Activated CD8-positive, alpha-beta memory T cell treated with anti-CD3 and anti-CD28 coated beads for 36 hours (primary cell): ENCODE data around the gene MEGF9. TPM values are rescaled to one million over a fixed set of nuclear protein-coding genes. Genes with fewer than 3 reads are reported as not detected.

Experiments used
- CTCF ChIA-PET: fragments of 350-600 bp; sonication (Branson Sonifier 250); formaldehyde crosslinking; loops from one replicate; lab custom pipeline; 2021; ENCODE audit warnings: antibody characterized with exemption; lab: Charles Lee
- POLR2A ChIA-PET: fragments of 350-600 bp; sonication (Branson Sonifier 250); formaldehyde crosslinking; loops from one replicate; lab custom pipeline; 2021; ENCODE audit warnings: antibody characterized with exemption; lab: Charles Lee
- total RNA-seq, 2 experiments: library from RNA; stranded (reverse); gene quantifications; one replicate each; pipeline ENCODE4 v1.2.3, GENCODE V29; 2021

Gene MEGF9
- total RNA-seq, 2 experiments from 2014 or later, result 5.6 to 5.7 TPM

GRCh38 chr9:120681121-120681520 is 33.1 kb downstream of the MEGF9 start:
- ChIA-PET CTCF (interaction anchor here (0.7 kb wide), 1 partner anchor 23 kb away, joined by 3 read pairs; no protein-coding TSS in a partner anchor), POLR2A (interaction anchor here (0.7 kb wide), 1 partner anchor 12 kb away, joined by 3 read pairs; no protein-coding TSS in a partner anchor)

- CTCF ChIA-PET, result interaction anchor here (0.7 kb wide), 1 partner anchor 99 kb away, joined by 4 read pairs; no protein-coding TSS in a partner anchor
- POLR2A ChIA-PET, result no interaction called here
Measured at GRCh38 chr9:120680579-120680978, 33.7 kb downstream of the MEGF9 start.

- ChIA-PET POLR2A (no interaction called here), CTCF (interaction anchor here (0.7 kb wide), 1 partner anchor 99 kb away, joined by 4 read pairs; no protein-coding TSS in a partner anchor)
Measured at GRCh38 chr9:120680161-120680560, 34.1 kb downstream of the MEGF9 start.

GRCh38 chr9:120677965-120678364 is 36.3 kb downstream of the MEGF9 start:
- CTCF ChIA-PET, result no interaction called here
- POLR2A ChIA-PET, result interaction anchor here (0.5 kb wide), 1 partner anchor 39 kb away, joined by 6 read pairs; no protein-coding TSS in a partner anchor

- POLR2A ChIA-PET, result no interaction called here
Measured at GRCh38 chr9:120676767-120677402, 37.4 kb downstream of the MEGF9 start.

GRCh38 chr9:120668399-120668798 is 45.9 kb downstream of the MEGF9 start:
- POLR2A ChIA-PET, result no interaction called here
- CTCF ChIA-PET, result no interaction called here

More at GRCh38 chr9:120676767-120677402, 37.4 kb downstream of the MEGF9 start:
- CTCF ChIA-PET, result interaction anchor here (1.4 kb wide), 1 partner anchor 57 kb away, joined by 4 read pairs; no protein-coding TSS in a partner anchor

- ChIA-PET CTCF (no interaction called here), POLR2A (no interaction called here)
Measured at GRCh38 chr9:120663950-120664349, 50.3 kb downstream of the MEGF9 start.

GRCh38 chr9:120663380-120663779 is 50.9 kb downstream of the MEGF9 start:
- ChIA-PET CTCF (no interaction called here), POLR2A (no interaction called here)

- POLR2A ChIA-PET, result interaction anchor here (0.6 kb wide), 1 partner anchor 434 kb away, joined by 5 read pairs; no protein-coding TSS in a partner anchor
- CTCF ChIA-PET, result no interaction called here
Measured at GRCh38 chr9:120662513-120662912, 51.8 kb downstream of the MEGF9 start.

GRCh38 chr9:120659676-120660075 is 54.6 kb downstream of the MEGF9 start:
- POLR2A ChIA-PET, result no interaction called here
- CTCF ChIA-PET, result no interaction called here

- POLR2A ChIA-PET, result no interaction called here
- CTCF ChIA-PET, result no interaction called here
Measured at GRCh38 chr9:120659209-120659608, 55.1 kb downstream of the MEGF9 start.

GRCh38 chr9:120655005-120655622 is 59.2 kb downstream of the MEGF9 start:
- ChIA-PET CTCF (no interaction called here), POLR2A (no interaction called here)

- ChIA-PET POLR2A (no interaction called here), CTCF (no interaction called here)
Measured at GRCh38 chr9:120654272-120654671, 60.0 kb downstream of the MEGF9 start.

- CTCF ChIA-PET, result no interaction called here
- POLR2A ChIA-PET, result no interaction called here
Measured at GRCh38 chr9:120653762-120654161, 60.5 kb downstream of the MEGF9 start.

GRCh38 chr9:120652934-120653333 is 61.3 kb downstream of the MEGF9 start:
- ChIA-PET CTCF (interaction anchor here (0.6 to 0.7 kb wide), 2 partner anchors 11 to 329 kb away, joined by 3 read pairs; no protein-coding TSS in a partner anchor), POLR2A (no interaction called here)

- POLR2A ChIA-PET, result no interaction called here
- CTCF ChIA-PET, result no interaction called here
Measured at GRCh38 chr9:120650352-120650751, 63.9 kb downstream of the MEGF9 start.

GRCh38 chr9:120648581-120649197 is 65.6 kb downstream of the MEGF9 start:
- ChIA-PET POLR2A (no interaction called here), CTCF (no interaction called here)

GRCh38 chr9:120646948-120647347 is 67.3 kb downstream of the MEGF9 start:
- CTCF ChIA-PET, result interaction anchor here (0.5 kb wide), 1 partner anchor 64 kb away, joined by 4 read pairs; no protein-coding TSS in a partner anchor
- POLR2A ChIA-PET, result no interaction called here

- POLR2A ChIA-PET, result interaction anchor here (0.6 kb wide), 1 partner anchor 66 kb away, joined by 3 read pairs; no protein-coding TSS in a partner anchor
Measured at GRCh38 chr9:120645760-120646159, 68.5 kb downstream of the MEGF9 start.

GRCh38 chr9:120643061-120643460 is 71.2 kb downstream of the MEGF9 start:
- POLR2A ChIA-PET, result no interaction called here
- CTCF ChIA-PET, result interaction anchor here (0.6 kb wide), 1 partner anchor 26 kb away, joined by 3 read pairs; no protein-coding TSS in a partner anchor

More at GRCh38 chr9:120645760-120646159, 68.5 kb downstream of the MEGF9 start:
- CTCF ChIA-PET, result no interaction called here
